ENCODE results near the gene IQGAP2. TPM values are rescaled to one million over a fixed set of nuclear protein-coding genes. Genes with fewer than 3 reads are reported as not detected.

The IQGAP2 gene
- total RNA-seq, 2 experiments from 2014 or later, result 62.7 to 74.9 TPM

GRCh38 chr5:76372323-76373054 is 30.6 kb upstream of the IQGAP2 start:
- Mint-ChIP-seq H3K4me3 (no peak overlapping the region), H3K27me3 (no peaks in the 10 kb centered on the region), H3K4me1 (peaks cover 2% of the 10 kb centered on the region), H3K36me3 (no peaks in the 10 kb centered on the region), H3K9me3 (peaks cover 1% of the 10 kb centered on the region), H3K27ac (peak overlapping the region; percentile 24)
- POLR2A ChIA-PET, result interaction anchor here (0.6 kb wide), 2 partner anchors 7 to 682 kb away, joined by 3 to 5 read pairs; no protein-coding TSS in a partner anchor
- DNase-seq (no peak), ATAC-seq (ENCODE audit: low read depth) (no peak)

DNA sequence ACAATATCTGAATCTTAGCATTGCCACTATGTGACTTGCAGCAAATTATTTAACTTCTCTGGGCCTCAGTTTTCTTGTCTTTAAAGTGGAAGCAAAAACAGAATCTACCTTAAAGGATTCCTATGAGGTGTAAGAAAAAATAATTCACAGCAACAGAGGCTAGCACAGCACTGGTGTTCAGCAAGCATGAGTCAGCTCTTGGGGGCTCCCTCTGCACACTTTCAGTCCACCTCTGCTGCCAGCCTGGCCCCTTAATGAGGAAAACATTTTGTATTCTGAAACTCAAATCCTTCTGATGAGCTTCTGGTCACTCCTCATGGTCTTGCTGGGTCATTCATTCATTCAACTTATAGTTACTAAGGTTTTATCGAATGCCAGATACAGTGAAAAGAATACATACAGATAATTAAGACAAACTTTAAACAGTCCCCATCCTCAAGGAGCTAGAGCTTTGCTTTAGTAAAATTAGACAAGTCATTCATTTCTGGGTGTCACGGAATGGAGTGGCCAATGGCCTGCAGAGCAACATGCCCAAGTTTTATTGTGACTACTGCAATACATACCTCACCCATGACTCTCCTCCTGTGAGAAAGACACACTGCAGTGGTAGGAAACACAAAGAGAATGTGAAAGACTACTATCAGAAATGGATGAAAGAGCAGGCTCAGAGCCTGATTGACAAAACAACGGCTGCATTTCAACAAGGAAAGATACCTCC is 26.8 kb upstream of the IQGAP2 start:
- Mint-ChIP-seq H3K9me3 (peaks cover under 1% of the 10 kb centered on the region), H3K4me3 (no peak overlapping the region), H3K27me3 (no peaks in the 10 kb centered on the region), H3K4me1 (peaks cover 12% of the 10 kb centered on the region), H3K27ac (no peak overlapping the region), H3K36me3 (no peaks in the 10 kb centered on the region)
- POLR2A ChIA-PET, result no interaction called here
- ATAC-seq (ENCODE audit: low read depth), result no peak
- no peak for DNase-seq

- Mint-ChIP-seq H3K36me3 (no peaks in the 10 kb centered on the region), H3K27ac (no peak overlapping the region), H3K9me3 (no peaks in the 10 kb centered on the region), H3K27me3 (no peaks in the 10 kb centered on the region), H3K4me3 (no peak overlapping the region), H3K4me1 (peaks cover 12% of the 10 kb centered on the region)
- ATAC-seq (ENCODE audit: low read depth) (no peak), DNase-seq (no peak)
- POLR2A ChIA-PET, result no interaction called here
Measured at GRCh38 chr5:76376866-76377230, 26.2 kb upstream of the IQGAP2 start.

GRCh38 chr5:76378355-76378754 is 24.7 kb upstream of the IQGAP2 start:
- Mint-ChIP-seq H3K27ac (peak overlapping the region; percentile 6), H3K36me3 (no peaks in the 10 kb centered on the region), H3K27me3 (no peaks in the 10 kb centered on the region), H3K9me3 (no peaks in the 10 kb centered on the region), H3K4me3 (no peak overlapping the region), H3K4me1 (peaks cover 12% of the 10 kb centered on the region)
- POLR2A ChIA-PET, result interaction anchor here (1.3 to 1.4 kb wide), 2 partner anchors 11 to 52 kb away, joined by 4 to 5 read pairs; no protein-coding TSS in a partner anchor
- ATAC-seq (ENCODE audit: low read depth), result no peak
- no peak for DNase-seq

DNA sequence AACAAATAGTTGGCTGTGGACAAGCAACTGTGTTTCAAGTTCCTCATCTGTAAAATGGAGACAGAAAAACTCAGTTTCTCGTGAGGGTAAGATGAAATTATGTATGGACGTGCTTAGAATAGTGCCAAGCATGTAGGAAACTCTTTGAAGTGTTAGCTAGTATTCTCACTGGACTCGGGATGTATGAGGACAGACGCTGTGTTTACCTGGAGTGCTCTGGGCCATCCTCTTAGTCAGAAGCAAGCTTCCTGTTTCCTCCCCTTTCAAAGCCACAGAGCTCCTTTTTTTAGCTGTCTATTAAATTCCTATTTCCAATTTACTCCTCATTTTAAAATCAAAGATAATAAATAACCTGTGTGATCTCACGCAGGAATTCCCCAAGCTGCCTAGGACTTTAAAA is 23.8 kb upstream of the IQGAP2 start:
- Mint-ChIP-seq H3K4me3 (peak overlapping the region; percentile 20), H3K36me3 (no peaks in the 10 kb centered on the region), H3K4me1 (peaks cover 17% of the 10 kb centered on the region), H3K27me3 (no peaks in the 10 kb centered on the region), H3K27ac (peak overlapping the region; percentile 21), H3K9me3 (no peaks in the 10 kb centered on the region)
- DNase-seq (no peak), ATAC-seq (ENCODE audit: low read depth) (peak; percentile 57)
- POLR2A ChIA-PET, result interaction anchor here (0.7 to 1.4 kb wide), 4 partner anchors 10 to 232 kb away, joined by 3 to 5 read pairs (median 4); no protein-coding TSS in a partner anchor

DNA sequence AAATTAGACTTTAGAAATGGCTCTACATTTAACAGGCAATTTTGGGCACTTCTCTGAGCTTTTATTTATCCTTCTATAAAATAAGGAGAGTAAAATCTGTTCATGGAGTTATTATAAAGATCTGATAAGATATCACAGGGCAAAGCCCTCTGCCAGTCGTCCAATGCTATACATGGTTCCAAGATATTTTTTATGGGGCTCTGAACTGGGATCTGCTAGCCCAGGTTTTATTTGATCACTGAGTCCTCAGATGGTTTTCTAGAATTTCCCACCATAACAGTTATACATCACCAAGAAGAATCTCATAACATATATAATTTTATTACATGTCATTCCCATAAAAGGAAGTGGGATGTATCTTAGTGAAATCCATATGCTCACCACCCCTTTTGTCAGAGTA is 23.2 kb upstream of the IQGAP2 start:
- POLR2A ChIA-PET, result interaction anchor here (0.7 to 1.4 kb wide), 4 partner anchors 10 to 231 kb away, joined by 3 to 5 read pairs (median 4); no protein-coding TSS in a partner anchor
- no peak for DNase-seq
- no peak overlapping the region for H3K27ac Mint-ChIP-seq
- H3K4me1 Mint-ChIP-seq, result peaks cover 22% of the 10 kb centered on the region
- no peaks in the 10 kb centered on the region for H3K36me3 Mint-ChIP-seq
- H3K4me3 Mint-ChIP-seq, result no peak overlapping the region
- H3K9me3 Mint-ChIP-seq, result no peaks in the 10 kb centered on the region
- no peaks in the 10 kb centered on the region for H3K27me3 Mint-ChIP-seq
- ATAC-seq (ENCODE audit: low read depth), result no peak

GRCh38 chr5:76380346-76381066 is 22.6 kb upstream of the IQGAP2 start:
- peaks cover 26% of the 10 kb centered on the region for H3K4me1 Mint-ChIP-seq
- no peak overlapping the region for H3K27ac Mint-ChIP-seq
- H3K36me3 Mint-ChIP-seq, result no peaks in the 10 kb centered on the region
- no peak overlapping the region for H3K4me3 Mint-ChIP-seq
- no peak for ATAC-seq (ENCODE audit: low read depth)
- H3K9me3 Mint-ChIP-seq, result no peaks in the 10 kb centered on the region
- POLR2A ChIA-PET, result interaction anchor here (0.7 kb wide), 1 partner anchor 91 kb away, joined by 3 read pairs; no protein-coding TSS in a partner anchor
- no peaks in the 10 kb centered on the region for H3K27me3 Mint-ChIP-seq
- no peak for DNase-seq

GRCh38 chr5:76383126-76383832 is 19.8 kb upstream of the IQGAP2 start:
- no peaks in the 10 kb centered on the region for H3K36me3 Mint-ChIP-seq
- DNase-seq, result no peak
- H3K4me1 Mint-ChIP-seq, result peaks cover 22% of the 10 kb centered on the region
- ATAC-seq (ENCODE audit: low read depth), result no peak
- H3K9me3 Mint-ChIP-seq, result no peaks in the 10 kb centered on the region
- no peak overlapping the region for H3K4me3 Mint-ChIP-seq
- no peaks in the 10 kb centered on the region for H3K27me3 Mint-ChIP-seq
- POLR2A ChIA-PET, result no interaction called here
- H3K27ac Mint-ChIP-seq, result no peak overlapping the region

GRCh38 chr5:76384189-76384588 is 18.9 kb upstream of the IQGAP2 start:
- Mint-ChIP-seq H3K27me3 (no peaks in the 10 kb centered on the region), H3K9me3 (no peaks in the 10 kb centered on the region), H3K4me3 (no peak overlapping the region), H3K4me1 (peaks cover 19% of the 10 kb centered on the region), H3K27ac (no peak overlapping the region), H3K36me3 (no peaks in the 10 kb centered on the region)
- POLR2A ChIA-PET, result no interaction called here
- DNase-seq, result no peak
- ATAC-seq (ENCODE audit: low read depth), result peak; percentile 50

GRCh38 chr5:76384705-76385104 is 18.4 kb upstream of the IQGAP2 start:
- H3K27ac Mint-ChIP-seq, result no peak overlapping the region
- POLR2A ChIA-PET, result no interaction called here
- no peak overlapping the region for H3K4me3 Mint-ChIP-seq

GRCh38 chr5:76385540-76385939 is 17.5 kb upstream of the IQGAP2 start:
- H3K4me1 Mint-ChIP-seq, result peaks cover 25% of the 10 kb centered on the region
- no peak overlapping the region for H3K27ac Mint-ChIP-seq
- POLR2A ChIA-PET, result interaction anchor here (0.7 kb wide), 1 partner anchor 44 kb away, joined by 3 read pairs; no protein-coding TSS in a partner anchor

More at GRCh38 chr5:76384705-76385104, 18.4 kb upstream of the IQGAP2 start:
- peaks cover under 1% of the 10 kb centered on the region for H3K36me3 Mint-ChIP-seq
- no peaks in the 10 kb centered on the region for H3K9me3 Mint-ChIP-seq
- no peak for ATAC-seq (ENCODE audit: low read depth)
- DNase-seq, result no peak
- H3K4me1 Mint-ChIP-seq, result peaks cover 17% of the 10 kb centered on the region
- no peaks in the 10 kb centered on the region for H3K27me3 Mint-ChIP-seq

DNA sequence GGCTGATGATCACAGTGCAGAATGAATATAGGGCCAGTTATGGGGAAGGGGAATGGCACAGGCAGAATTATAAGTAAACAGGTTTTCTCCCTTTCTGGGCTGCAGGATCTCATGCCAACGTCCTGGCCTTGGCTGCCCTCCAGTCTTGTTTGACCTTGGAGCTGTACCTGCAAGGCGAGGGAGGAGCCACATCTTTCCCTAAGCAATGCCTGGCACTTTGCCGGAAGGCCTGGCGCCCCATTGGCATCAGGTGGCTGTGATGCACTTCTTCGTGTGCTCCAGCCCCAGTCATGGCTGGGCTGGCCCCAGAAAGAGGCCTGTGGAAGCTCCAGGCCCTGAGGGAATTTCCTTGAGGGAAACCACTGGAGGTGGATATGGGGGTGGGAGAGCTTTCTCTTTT is 16.7 kb upstream of the IQGAP2 start:
- peaks cover 33% of the 10 kb centered on the region for H3K4me1 Mint-ChIP-seq
- H3K27ac Mint-ChIP-seq, result no peak overlapping the region
- no peaks in the 10 kb centered on the region for H3K9me3 Mint-ChIP-seq
- H3K36me3 Mint-ChIP-seq, result peaks cover 6% of the 10 kb centered on the region
- no peak for ATAC-seq (ENCODE audit: low read depth)
- no peak for DNase-seq
- H3K4me3 Mint-ChIP-seq, result no peak overlapping the region
- POLR2A ChIA-PET, result interaction anchor here (0.7 kb wide), 1 partner anchor 44 kb away, joined by 3 read pairs; no protein-coding TSS in a partner anchor
- no peaks in the 10 kb centered on the region for H3K27me3 Mint-ChIP-seq

More at GRCh38 chr5:76385540-76385939, 17.5 kb upstream of the IQGAP2 start:
- Mint-ChIP-seq H3K9me3 (no peaks in the 10 kb centered on the region), H3K27me3 (no peaks in the 10 kb centered on the region), H3K4me3 (no peak overlapping the region), H3K36me3 (peaks cover 3% of the 10 kb centered on the region)
- ATAC-seq (ENCODE audit: low read depth) (no peak), DNase-seq (no peak)

DNA sequence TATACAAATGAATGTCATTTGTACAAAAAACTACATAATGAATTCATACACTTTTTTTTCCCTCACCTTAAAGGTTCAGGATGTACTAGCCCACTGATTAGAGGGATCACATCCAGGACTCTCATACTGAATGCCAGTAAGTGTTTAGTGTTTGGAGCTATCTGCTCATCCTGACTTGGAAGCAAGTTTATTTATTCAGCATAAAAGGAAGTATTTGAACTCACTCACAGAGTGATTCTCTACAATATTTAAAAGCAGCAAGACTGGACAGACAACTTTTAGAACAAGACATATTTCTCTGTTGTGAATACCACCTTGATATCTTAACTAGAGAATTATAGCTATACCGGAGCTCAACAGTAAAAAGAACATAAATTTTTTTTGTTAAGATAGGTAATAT is 14.8 kb upstream of the IQGAP2 start:
- Mint-ChIP-seq H3K36me3 (peaks cover 6% of the 10 kb centered on the region), H3K9me3 (no peaks in the 10 kb centered on the region), H3K4me1 (peaks cover 43% of the 10 kb centered on the region), H3K4me3 (no peak overlapping the region), H3K27ac (no peak overlapping the region), H3K27me3 (no peaks in the 10 kb centered on the region)
- no peak for ATAC-seq (ENCODE audit: low read depth)
- POLR2A ChIA-PET, result interaction anchor here (2.0 kb wide), 1 partner anchor 15 kb away, joined by 9 read pairs; the partner anchor contains the start of gene IQGAP2
- no peak for DNase-seq

All from activated naive CD8-positive, alpha-beta T cell treated with anti-CD3 and anti-CD28 coated beads, Interleukin-2, amount 10 ng/mL, durations not matched to agents 7 days and 5 days (primary cell).